ENCODE measurements around the gene THSD4. TPM values are rescaled to one million over a fixed set of nuclear protein-coding genes. Genes with fewer than 3 reads are reported as not detected.

THSD4 gene
- total RNA-seq, 1 donor from 2014 or later, result 116 TPM

DNA sequence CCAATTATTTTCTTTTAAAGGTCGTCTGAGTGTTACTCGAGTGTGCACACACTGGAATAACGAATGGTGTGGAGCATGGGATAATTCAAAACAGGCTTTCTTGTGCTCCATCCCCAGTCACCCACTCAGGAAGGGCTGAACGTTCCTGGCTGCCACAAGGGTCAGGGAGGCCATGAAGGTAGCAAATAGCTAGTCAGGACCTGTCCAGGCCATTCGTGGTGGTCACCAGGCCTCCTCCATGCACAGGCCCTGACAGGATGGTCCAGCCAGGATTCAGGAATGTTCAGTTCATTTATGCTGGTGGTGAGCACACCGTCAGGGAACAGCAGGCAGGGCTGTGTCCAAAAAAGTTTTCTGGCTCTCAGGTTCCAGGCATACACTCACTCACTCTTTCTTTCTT, 683.4 kb downstream of the THSD4 start:
- intact Hi-C loops (cut with DNase I), result no loop called here
- DNase-seq (ENCODE audit: low spot score), result no peak

DNA sequence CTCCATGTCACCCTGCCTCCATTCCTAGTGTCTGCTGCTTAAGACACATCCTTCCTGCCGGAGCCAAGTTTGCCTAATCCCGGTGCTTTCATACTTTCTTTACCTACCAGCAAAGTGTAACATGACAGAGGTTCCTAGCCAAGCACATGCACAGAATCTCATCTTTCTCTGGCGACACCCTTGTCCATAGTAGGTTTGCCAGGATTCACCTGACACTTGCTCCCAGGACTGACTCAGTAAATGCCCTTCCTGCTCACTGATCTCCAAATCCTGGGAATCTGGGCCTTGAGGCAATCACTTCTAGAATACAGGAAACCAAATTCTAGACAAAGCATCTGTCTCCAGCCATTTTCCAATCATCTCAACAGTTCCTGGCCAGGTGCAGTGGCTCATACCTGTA, 684.9 kb downstream of the THSD4 start:
- no peak for DNase-seq (ENCODE audit: low spot score)
- intact Hi-C loops (cut with DNase I), result loop anchor here (5.0 to 10.0 kb wide), 3 partner anchors 58 to 358 kb away; no protein-coding TSS in a partner anchor

- no peak for DNase-seq (ENCODE audit: low spot score)
- intact Hi-C loops (cut with DNase I), result loop anchor here (5.0 to 10.0 kb wide), 3 partner anchors 59 to 359 kb away; no protein-coding TSS in a partner anchor
These were observed 685.8 kb downstream of the THSD4 start for GRCh38 chr15:71800835-71801745.

- DNase-seq (ENCODE audit: low spot score), result no peak
- intact Hi-C loops (cut with DNase I), result loop anchor here (5.0 to 10.0 kb wide), 3 partner anchors 60 to 360 kb away; no protein-coding TSS in a partner anchor
These were observed 686.8 kb downstream of the THSD4 start for GRCh38 chr15:71801935-71802655.

DNA sequence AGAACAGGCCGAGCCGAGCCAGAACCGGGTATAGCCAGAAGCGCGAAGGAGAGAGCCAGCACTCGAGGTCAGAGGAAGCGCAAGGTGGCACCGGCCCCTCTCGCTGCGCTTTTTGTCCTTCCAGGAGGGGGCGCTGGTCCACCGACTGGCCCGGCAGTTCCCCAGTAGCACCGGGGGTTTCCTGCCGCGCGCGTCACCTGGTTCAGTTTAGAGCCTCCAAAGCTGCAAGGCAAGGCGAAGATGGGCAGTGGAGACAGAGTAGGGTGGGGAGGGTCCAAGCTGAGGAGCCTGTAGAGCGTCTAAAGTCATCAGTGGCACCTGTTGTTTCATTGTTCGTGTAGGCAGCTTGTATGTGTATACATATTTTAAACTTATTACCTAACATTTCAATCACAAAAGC, 687.5 kb downstream of the THSD4 start:
- no peak for DNase-seq (ENCODE audit: low spot score)
- intact Hi-C loops (cut with DNase I), result loop anchor here (5.0 to 10.0 kb wide), 3 partner anchors 60 to 360 kb away; no protein-coding TSS in a partner anchor

DNA sequence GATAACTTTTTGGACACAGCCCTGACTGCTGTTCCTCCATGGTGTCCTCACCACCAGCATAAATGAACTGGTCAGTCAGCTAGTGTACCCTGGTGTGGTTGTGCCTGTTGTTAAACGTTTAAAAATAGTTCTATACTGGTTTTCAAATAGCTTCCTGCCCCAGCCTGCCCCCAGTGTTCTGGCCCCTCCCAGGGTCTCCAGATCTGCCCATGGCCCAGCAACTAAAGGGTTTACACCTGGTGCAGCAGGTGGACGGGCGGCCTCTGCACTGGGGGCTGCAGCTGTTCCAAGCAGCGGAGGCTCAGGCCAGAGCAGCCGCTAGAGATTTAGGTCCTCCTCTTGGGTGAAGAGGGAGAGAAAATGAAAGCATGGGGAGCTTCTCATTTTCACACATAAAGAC, 689.0 kb downstream of the THSD4 start:
- intact Hi-C loops (cut with DNase I), result loop anchor here (5.0 to 10.0 kb wide), 3 partner anchors 62 to 362 kb away; no protein-coding TSS in a partner anchor
- DNase-seq (ENCODE audit: low spot score), result no peak

DNA sequence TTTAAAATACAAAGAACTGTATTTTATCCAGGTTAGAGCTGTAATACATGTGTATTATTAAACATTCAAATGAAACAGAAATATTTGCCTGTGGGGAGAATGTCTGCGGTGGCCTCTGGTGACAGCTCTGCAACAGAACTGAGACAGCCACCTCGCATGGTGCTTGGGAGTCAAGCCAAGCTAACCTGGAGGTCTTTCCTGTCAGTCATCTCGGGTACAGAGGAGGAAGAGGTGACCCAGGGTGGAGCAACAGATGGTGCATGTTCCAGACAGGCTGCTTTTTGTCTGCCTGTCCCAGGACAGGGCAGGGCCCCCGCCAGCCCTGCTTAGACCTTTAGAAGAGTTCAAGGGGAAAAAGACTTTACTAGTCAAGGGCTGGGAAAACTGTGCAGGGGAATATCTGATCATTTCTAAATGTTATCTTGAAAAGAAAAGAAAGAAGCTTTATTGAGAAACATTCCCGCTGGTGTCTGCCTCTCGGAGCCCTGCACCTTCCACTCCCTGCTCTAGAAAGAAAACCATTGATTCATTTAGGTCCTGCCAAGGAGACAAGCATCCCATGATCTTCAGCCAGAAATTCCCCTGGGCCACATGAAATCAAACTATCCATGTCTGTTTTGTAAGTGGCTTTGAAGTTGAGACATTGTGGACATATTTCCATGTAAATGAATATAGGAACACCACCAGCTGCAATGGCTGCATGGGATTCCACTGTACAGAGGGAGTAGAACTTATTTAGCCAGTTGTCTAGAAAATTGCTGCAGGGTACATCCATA, 689.6 kb downstream of the THSD4 start:
- intact Hi-C loops (cut with DNase I), result loop anchor here (5.0 to 10.0 kb wide), 3 partner anchors 63 to 363 kb away; no protein-coding TSS in a partner anchor
- no peak for DNase-seq (ENCODE audit: low spot score)

DNA sequence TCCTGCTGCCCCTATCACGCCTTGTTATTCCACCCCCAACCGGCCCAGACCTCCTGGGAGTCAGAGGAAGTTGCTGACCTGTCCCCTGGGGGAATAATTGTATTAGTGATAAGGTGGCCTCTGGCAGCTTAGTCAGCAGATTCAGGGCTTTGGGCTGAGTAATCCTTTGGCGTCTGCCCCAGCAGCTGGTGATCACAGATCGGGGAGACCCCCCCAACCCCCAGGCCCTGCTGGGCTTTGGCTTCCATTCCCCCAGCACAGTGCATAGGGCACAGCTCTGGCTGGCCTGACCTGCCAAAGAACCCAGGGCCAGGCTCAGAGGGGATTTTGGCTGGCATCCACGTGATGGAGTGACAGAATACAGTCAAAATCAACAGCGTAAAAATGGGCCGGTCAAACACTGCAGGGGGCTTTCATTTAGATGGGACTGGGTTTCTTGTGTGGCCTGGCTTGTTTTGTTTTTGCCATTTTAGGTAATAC, 691.2 kb downstream of the THSD4 start:
- intact Hi-C loops (cut with DNase I), result loop anchor here (10.0 kb wide), 1 partner anchor 348 kb away; no protein-coding TSS in a partner anchor
- DNase-seq (ENCODE audit: low spot score), result no peak

DNA sequence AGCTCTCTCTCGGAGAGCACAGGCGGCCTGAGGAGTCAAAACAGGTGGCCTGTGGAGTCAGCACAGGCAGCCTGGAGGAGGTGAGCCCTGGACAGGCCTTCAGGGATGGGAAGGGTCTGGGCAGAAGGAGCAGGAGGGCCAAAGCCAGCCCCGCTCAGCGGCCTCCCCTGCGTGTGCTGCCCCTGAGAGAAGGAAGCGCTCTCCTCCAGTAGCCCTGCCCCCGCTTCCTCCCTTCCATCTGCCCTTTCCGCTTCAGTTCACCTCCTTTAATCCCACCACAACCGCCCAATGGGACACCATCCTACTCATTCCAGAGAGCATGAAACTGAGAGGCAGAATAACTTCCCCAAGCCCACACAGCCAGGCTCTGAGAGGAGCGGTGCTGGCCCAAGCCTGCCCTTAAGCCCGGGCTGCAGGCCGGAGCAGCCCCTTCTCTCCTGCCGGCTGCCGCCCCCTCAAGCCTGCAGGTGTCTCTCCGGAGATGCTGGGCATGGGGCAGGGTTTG, 691.9 kb downstream of the THSD4 start:
- no peak for DNase-seq (ENCODE audit: low spot score)
- intact Hi-C loops (cut with DNase I), result loop anchor here (10.0 kb wide), 1 partner anchor 348 kb away; no protein-coding TSS in a partner anchor

DNA sequence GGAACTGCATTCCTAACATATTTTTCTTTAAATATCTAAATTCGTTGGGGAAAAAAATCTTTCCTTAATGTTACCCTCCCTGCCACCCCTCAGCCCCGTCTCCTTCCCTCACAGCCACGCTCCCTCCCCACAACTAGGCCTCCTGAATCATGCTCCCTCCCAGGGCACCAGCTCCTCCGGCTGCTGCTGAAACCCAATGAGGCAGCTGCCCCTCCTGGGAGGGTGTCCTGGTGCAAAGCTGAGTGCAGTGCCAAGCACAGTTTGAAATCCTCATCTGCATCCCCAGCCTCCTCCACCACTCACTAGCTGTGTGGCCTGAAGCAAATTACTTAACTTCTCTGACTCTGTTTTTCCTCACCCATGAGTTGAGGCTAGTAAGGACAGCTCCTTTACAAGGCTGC, 692.4 kb downstream of the THSD4 start:
- intact Hi-C loops (cut with DNase I), result loop anchor here (10.0 kb wide), 1 partner anchor 347 kb away; no protein-coding TSS in a partner anchor

GRCh38 chr15:71808311-71809020, 693.2 kb downstream of the THSD4 start:
- no peak for DNase-seq (ENCODE audit: low spot score)
- intact Hi-C loops (cut with DNase I), result loop anchor here (10.0 kb wide), 1 partner anchor 346 kb away; no protein-coding TSS in a partner anchor

More for the DNA sequence above, 692.4 kb downstream of the THSD4 start:
- no peak for DNase-seq (ENCODE audit: low spot score)

- intact Hi-C loops (cut with DNase I), result loop anchor here (10.0 kb wide), 1 partner anchor 345 kb away; no protein-coding TSS in a partner anchor
- DNase-seq (ENCODE audit: low spot score), result no peak
These were observed 694.1 kb downstream of the THSD4 start for GRCh38 chr15:71809346-71809745.

GRCh38 chr15:71810256-71811035, 695.2 kb downstream of the THSD4 start, which contains the start of gene NR2E3:
Gene NR2E3, plus strand, starts transcription at chr15:71810554. Its CDS starts 190 bp downstream, at chr15:71810744.
- no peak for DNase-seq (ENCODE audit: low spot score)
- intact Hi-C loops (cut with DNase I), result no loop called here

GRCh38 chr15:71811036-71811736, 695.9 kb downstream of the THSD4 start:
- DNase-seq (ENCODE audit: low spot score), result no peak
- intact Hi-C loops (cut with DNase I), result no loop called here

- intact Hi-C loops (cut with DNase I), result no loop called here
- DNase-seq (ENCODE audit: low spot score), result no peak
These were observed 696.8 kb downstream of the THSD4 start for GRCh38 chr15:71811752-71812735.

All from cardiac septum (tissue), 1 donor.